Measurements from ENCODE around the gene CLCN5.
A peak's percentile ranks its signal among the peaks of the same experiment; 100 is the strongest.

The CLCN5 gene

GRCh38 chrX:50071494-50071893 lies 149.1 kb downstream of the CLCN5 start:
- no peak for DNase-seq
- intact Hi-C loops (cut with DNase I), result no loop called here

GRCh38 chrX:50072110-50072509 lies 149.7 kb downstream of the CLCN5 start:
- intact Hi-C loops (cut with DNase I), result no loop called here
- no peak for DNase-seq

GRCh38 chrX:50073601-50074000 lies 151.2 kb downstream of the CLCN5 start:
- no peak for DNase-seq
- intact Hi-C loops (cut with DNase I), result no loop called here

GRCh38 chrX:50075630-50076339 lies 153.4 kb downstream of the CLCN5 start:
- no peak for DNase-seq
- intact Hi-C loops (cut with DNase I), result no loop called here

GRCh38 chrX:50081282-50081889 lies 159.0 kb downstream of the CLCN5 start:
- peak in 6 of 10 donors; percentile 6 to 85 (median 25) for DNase-seq

DNA sequence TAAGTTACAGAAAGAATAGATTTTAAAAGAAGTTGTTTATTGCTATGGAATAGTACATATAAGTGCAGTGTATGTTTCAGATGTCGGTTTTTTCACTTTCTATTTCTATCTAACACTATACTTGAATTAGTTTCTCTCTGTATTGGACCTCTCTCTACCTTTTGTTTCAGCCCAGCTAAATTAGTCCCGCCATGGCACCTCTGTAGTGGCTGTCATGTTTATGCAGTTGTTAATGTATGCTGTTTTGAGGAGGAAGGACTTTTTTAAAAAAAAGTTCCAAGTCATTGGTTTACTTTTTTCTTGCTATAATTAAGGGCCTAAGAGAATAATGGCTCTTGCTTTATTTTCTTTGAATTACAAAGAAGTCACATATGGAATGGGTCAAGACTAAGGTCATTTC lies 160.3 kb downstream of the CLCN5 start:
- DNase-seq, result no peak
- intact Hi-C loops (cut with DNase I), result no loop called here

More at GRCh38 chrX:50081282-50081889, 159.0 kb downstream of the CLCN5 start:
- intact Hi-C loops (cut with DNase I), result loop anchor here (1.0 kb wide), 1 partner anchor 166 kb away; no protein-coding TSS in a partner anchor

GRCh38 chrX:50088645-50089044 lies 166.2 kb downstream of the CLCN5 start:
- intact Hi-C loops (cut with DNase I), result no loop called here
- no peak for DNase-seq

- intact Hi-C loops (cut with DNase I), result loop anchor here (10.0 kb wide), 1 partner anchor 61 kb away; no protein-coding TSS in a partner anchor
- DNase-seq, result no peak
These were observed 171.2 kb downstream of the CLCN5 start for GRCh38 chrX:50093625-50094024.

GRCh38 chrX:50097071-50097470 lies 174.7 kb downstream of the CLCN5 start:
- intact Hi-C loops (cut with DNase I), result loop anchor here (10.0 kb wide), 1 partner anchor 58 kb away; no protein-coding TSS in a partner anchor
- DNase-seq, result no peak

DNA sequence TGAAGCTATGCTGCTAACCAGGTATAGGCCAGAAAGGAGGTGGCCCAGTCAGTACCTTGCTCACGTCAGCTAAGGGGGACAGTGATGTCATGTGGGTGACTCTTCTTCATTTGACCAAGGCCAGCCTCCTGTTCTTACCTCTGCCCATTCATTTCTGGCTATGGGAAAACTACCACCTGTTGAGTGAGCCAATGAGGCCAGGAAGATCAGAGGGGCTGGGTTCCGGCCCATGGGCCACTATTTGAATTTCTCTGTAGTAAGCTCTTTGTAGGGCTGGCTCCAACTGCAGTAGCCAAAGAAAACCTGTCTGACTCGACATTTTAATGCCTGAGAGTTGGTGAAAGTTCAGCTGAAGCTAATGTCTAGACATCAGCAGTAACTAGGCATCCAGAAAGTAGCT lies 175.8 kb downstream of the CLCN5 start:
- intact Hi-C loops (cut with DNase I), result loop anchor here (10.0 kb wide), 1 partner anchor 57 kb away; no protein-coding TSS in a partner anchor
- no peak for DNase-seq

DNA sequence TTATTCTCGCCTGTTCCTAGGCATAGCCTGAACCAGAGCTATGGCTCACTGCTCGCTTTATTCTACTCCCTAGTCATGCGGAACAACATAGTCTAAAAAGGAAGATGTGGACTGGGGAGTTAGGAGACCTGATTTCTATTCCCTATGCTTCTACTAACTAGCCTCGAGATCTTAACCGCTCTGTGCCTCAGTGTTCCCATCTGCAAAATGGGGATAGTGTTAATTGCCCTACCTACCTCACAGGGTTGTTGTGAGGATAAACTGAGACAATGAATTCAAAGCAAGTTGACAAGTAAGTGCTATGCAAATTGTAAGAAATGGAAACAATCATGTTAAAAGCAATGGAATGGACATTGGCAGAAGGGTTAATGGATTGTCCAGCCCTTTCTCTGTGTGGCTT lies 176.4 kb downstream of the CLCN5 start:
- DNase-seq, result no peak
- intact Hi-C loops (cut with DNase I), result loop anchor here (10.0 kb wide), 1 partner anchor 56 kb away; no protein-coding TSS in a partner anchor

- intact Hi-C loops (cut with DNase I), result loop anchor here (10.0 kb wide), 1 partner anchor 55 kb away; no protein-coding TSS in a partner anchor
These were observed 176.9 kb downstream of the CLCN5 start for GRCh38 chrX:50099331-50099730.

GRCh38 chrX:50100188-50100587 lies 177.8 kb downstream of the CLCN5 start:
- no peak for DNase-seq
- intact Hi-C loops (cut with DNase I), result loop anchor here (1.0 kb wide), 1 partner anchor 480 kb away; no protein-coding TSS in a partner anchor

More at GRCh38 chrX:50099331-50099730, 176.9 kb downstream of the CLCN5 start:
- no peak for DNase-seq

- no peak for DNase-seq
- intact Hi-C loops (cut with DNase I), result no loop called here
These were observed 180.8 kb downstream of the CLCN5 start for GRCh38 chrX:50103176-50103575.

DNA sequence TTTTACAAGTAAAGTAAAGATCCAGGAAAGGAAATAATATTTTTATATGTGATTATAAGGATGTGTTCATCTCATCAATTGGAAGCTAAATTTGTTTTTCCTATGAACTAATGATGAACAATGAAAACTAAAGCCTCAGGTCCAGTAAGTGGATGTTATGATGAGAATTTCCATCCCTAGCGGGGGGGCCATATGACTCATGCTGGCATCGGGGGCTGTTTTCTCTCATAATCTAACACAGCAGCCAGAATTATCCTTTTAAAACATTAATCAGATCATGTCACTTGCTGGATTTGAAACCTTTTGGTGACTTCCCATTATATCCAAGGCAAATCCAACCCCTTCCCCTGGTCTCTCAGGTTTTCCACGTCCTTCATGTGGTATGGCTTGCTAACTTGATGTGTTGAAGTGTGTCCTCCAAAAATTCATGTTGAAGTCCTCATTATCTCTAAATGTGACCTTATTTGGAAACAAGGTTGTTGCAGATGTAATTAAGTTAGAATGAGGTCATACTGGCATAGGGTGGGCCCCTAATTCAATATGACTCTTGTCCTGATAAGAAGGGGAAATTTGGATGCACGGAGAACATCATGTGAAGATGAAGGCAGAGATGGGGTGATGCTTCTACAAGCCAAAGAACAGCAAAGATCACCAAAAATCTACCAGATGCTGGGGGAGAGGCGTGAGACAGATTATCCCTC lies 181.6 kb downstream of the CLCN5 start:
- intact Hi-C loops (cut with DNase I), result no loop called here
- no peak for DNase-seq

GRCh38 chrX:50106051-50106675 lies 183.8 kb downstream of the CLCN5 start:
- no peak for DNase-seq
- intact Hi-C loops (cut with DNase I), result no loop called here

- intact Hi-C loops (cut with DNase I), result no loop called here
- no peak for DNase-seq
These were observed 185.1 kb downstream of the CLCN5 start for GRCh38 chrX:50107470-50107869.

GRCh38 chrX:50108264-50108663 lies 185.9 kb downstream of the CLCN5 start:
- intact Hi-C loops (cut with DNase I), result no loop called here
- DNase-seq, result no peak

- intact Hi-C loops (cut with DNase I), result no loop called here
- DNase-seq, result no peak
These were observed 189.3 kb downstream of the CLCN5 start for GRCh38 chrX:50111742-50112141.

GRCh38 chrX:50114113-50114512 lies 191.7 kb downstream of the CLCN5 start:
- DNase-seq, result no peak
- intact Hi-C loops (cut with DNase I), result no loop called here

DNA sequence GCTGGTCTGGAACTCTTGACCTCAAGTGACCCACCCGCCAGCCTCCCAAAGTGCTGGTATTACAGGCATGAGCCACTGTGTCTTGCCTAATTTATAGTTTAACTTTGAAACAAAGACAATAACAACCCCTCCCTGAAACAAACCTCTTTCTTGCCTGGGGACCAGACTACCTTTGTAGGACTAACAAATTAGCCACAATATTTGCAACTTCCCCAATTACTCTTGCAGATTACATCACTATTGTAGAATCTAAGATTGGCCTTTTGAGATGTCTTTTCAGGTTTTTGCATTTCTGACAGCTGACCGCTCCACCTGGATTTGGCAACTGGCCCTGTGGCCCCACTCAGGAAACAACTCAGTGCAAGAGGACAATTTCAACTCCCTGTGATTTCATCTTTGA lies 193.6 kb downstream of the CLCN5 start:
- DNase-seq, result no peak
- intact Hi-C loops (cut with DNase I), result no loop called here
